HepG2 (cell line): ENCODE measurements around the gene SLTM. TPM values are rescaled to one million over a fixed set of nuclear protein-coding genes. Genes with fewer than 3 reads are reported as not detected.
A peak's percentile ranks its signal among the peaks of the same experiment; 100 is the strongest.

Experiments used
- ASH2L ChIP-seq: fragments of 300-600, 200-600 bp; sonication (generic); IDR thresholded peaks from 2 replicates; pipeline ENCODE4 v1.7.0; 2017; ENCODE audit warnings: low read depth, mild to moderate bottlenecking, moderate library complexity, mixed read lengths, low read length; ENCODE audit not compliant: insufficient read length
- HNF1B ChIP-seq: sonication (generic); formaldehyde crosslinking; IDR thresholded peaks from 2 replicates; pipeline ENCODE4 v1.5.1; 2020; ENCODE audit warnings: mild to moderate bottlenecking, moderate library complexity, missing genetic modification reagents
- HOXD1 ChIP-seq: sonication (generic); formaldehyde crosslinking; IDR thresholded peaks from 2 replicates; pipeline ENCODE4 v1.5.0; 2020; ENCODE audit warnings: missing genetic modification reagents
- ONECUT2 ChIP-seq: sonication (generic); formaldehyde crosslinking; IDR thresholded peaks from 2 replicates; pipeline ENCODE4 v1.4.0; 2020; ENCODE audit warnings: missing genetic modification reagents
- POLR2A ChIP-seq, 2 experiments: IDR thresholded peaks; 2 replicates each; pipeline ENCODE4 v1.6.1; 2011; ENCODE audit warnings: low read depth in 2 of 2, low read length in 2 of 2, mild to moderate bottlenecking in 1 of 2, moderate library complexity in 1 of 2; ENCODE audit not compliant: insufficient read depth in 1 of 2
- RFX1 ChIP-seq: fragments of 450-650 bp; IDR thresholded peaks from 2 replicates; pipeline ENCODE4 v1.6.1; 2017
- ZEB1 ChIP-seq: IDR thresholded peaks from 2 replicates; pipeline ENCODE4 v1.6.1; 2012; ENCODE audit warnings: mild to moderate bottlenecking, low read depth, inconsistent platforms; ENCODE audit not compliant: insufficient replicate concordance
- ZFY ChIP-seq: sonication (generic); formaldehyde crosslinking; IDR thresholded peaks from 2 replicates; pipeline ENCODE4 v1.4.0; 2020; ENCODE audit warnings: missing genetic modification reagents
- ZNF101 ChIP-seq: sonication (generic); formaldehyde crosslinking; IDR thresholded peaks from 2 replicates; pipeline ENCODE4 v1.4.0; 2020; ENCODE audit warnings: mild to moderate bottlenecking, low read depth, missing genetic modification reagents, borderline replicate concordance
- ZNF34 ChIP-seq: sonication (generic); formaldehyde crosslinking; IDR thresholded peaks from 2 replicates; pipeline ENCODE4 v1.4.0; 2020; ENCODE audit warnings: mild to moderate bottlenecking, missing genetic modification reagents, borderline replicate concordance
- ZNF614 ChIP-seq: IDR thresholded peaks from 2 replicates; pipeline ENCODE4 v1.6.1; 2018; ENCODE audit warnings: missing biosample characterization, missing genetic modification reagents, inconsistent platforms, borderline replicate concordance
- ZNF670 ChIP-seq: sonication (generic); formaldehyde crosslinking; IDR thresholded peaks from 2 replicates; pipeline ENCODE4 v1.8.0; 2022; ENCODE audit warnings: mild to moderate bottlenecking, missing genetic modification reagents, borderline replicate concordance
- ZNF709 ChIP-seq: sonication (generic); formaldehyde crosslinking; IDR thresholded peaks from 2 replicates; pipeline ENCODE4 v1.5.0; 2020; ENCODE audit warnings: mild to moderate bottlenecking, missing genetic modification reagents
- polyA plus RNA-seq, 8 experiments: library from polyadenylated mRNA; depleted of rRNA in 3 of 8; stranded (reverse) in 7 of 8; unstranded in 1 of 8; fragments of >200 nt; fragmentation: Illumina TruSeq in 4 of 8; extraction: Trizol in 4 of 8; gene quantifications; 2 replicates each; pipeline versions ENCODE4 v1.2.1 to v1.2.3, GENCODE V29; 2011 to 2016; ENCODE audit warnings: low read depth in 4 of 8, missing spikeins in 1 of 8, mixed read lengths in 1 of 8; ENCODE audit not compliant: insufficient read depth in 1 of 8
- total RNA-seq, 5 experiments: library from RNA; depleted of rRNA; stranded (reverse); fragments of >200 nt; fragmentation: Illumina TruSeq; extraction: Trizol; gene quantifications; 2 replicates each; pipeline ENCODE4 v1.2.3, GENCODE V29; 2016; ENCODE audit warnings: low read depth in 1 of 5
- TF ChIP-seq, protein P1 (sequence below): sonication (generic); formaldehyde crosslinking; IDR thresholded peaks from 2 replicates; pipeline ENCODE4 v1.8.1; 2023; ENCODE audit warnings: mild to moderate bottlenecking, missing genetic modification reagents
- TF ChIP-seq, protein P2 (sequence below): sonication (generic); formaldehyde crosslinking; IDR thresholded peaks from 2 replicates; pipeline ENCODE4 v1.5.1; 2020; ENCODE audit warnings: missing genetic modification reagents, mild to moderate bottlenecking, borderline replicate concordance
- TF ChIP-seq, protein P3 (sequence below): sonication (generic); formaldehyde crosslinking; IDR thresholded peaks from 2 replicates; pipeline ENCODE4 v1.5.0; 2020; ENCODE audit warnings: mild to moderate bottlenecking, missing genetic modification reagents, borderline replicate concordance
- TF ChIP-seq, protein P4 (sequence below): sonication (generic); formaldehyde crosslinking; IDR thresholded peaks from 2 replicates; pipeline ENCODE4 v1.4.0; 2020; ENCODE audit warnings: mild to moderate bottlenecking, missing genetic modification reagents

SLTM gene
- total and polyA plus RNA-seq, 2 of the 13 experiments (the other 11 are each of a cell fraction or from before 2014, with no cell fraction given): 22.0 to 64.2 TPM

GRCh38 chr15:58864602-58865424, 68.7 kb downstream of the SLTM start (continued):
- TF ChIP-seq, protein P1, sequence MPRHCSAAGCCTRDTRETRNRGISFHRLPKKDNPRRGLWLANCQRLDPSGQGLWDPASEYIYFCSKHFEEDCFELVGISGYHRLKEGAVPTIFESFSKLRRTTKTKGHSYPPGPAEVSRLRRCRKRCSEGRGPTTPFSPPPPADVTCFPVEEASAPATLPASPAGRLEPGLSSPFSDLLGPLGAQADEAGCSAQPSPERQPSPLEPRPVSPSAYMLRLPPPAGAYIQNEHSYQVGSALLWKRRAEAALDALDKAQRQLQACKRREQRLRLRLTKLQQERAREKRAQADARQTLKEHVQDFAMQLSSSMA (CRISPR knock-in tag): no peak
- TF ChIP-seq ZNF709 (CRISPR knock-in tag): peak; percentile 67
- TF ChIP-seq, protein P2, sequence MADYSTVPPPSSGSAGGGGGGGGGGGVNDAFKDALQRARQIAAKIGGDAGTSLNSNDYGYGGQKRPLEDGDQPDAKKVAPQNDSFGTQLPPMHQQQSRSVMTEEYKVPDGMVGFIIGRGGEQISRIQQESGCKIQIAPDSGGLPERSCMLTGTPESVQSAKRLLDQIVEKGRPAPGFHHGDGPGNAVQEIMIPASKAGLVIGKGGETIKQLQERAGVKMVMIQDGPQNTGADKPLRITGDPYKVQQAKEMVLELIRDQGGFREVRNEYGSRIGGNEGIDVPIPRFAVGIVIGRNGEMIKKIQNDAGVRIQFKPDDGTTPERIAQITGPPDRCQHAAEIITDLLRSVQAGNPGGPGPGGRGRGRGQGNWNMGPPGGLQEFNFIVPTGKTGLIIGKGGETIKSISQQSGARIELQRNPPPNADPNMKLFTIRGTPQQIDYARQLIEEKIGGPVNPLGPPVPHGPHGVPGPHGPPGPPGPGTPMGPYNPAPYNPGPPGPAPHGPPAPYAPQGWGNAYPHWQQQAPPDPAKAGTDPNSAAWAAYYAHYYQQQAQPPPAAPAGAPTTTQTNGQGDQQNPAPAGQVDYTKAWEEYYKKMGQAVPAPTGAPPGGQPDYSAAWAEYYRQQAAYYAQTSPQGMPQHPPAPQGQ (CRISPR knock-in tag): no peak
- TF ChIP-seq ZEB1: peak; percentile 61
- TF ChIP-seq ZNF34 (CRISPR knock-in tag): peak; percentile 68; the same call in 1 of the 2 replicates
- peak; percentile 77 for TF ChIP-seq ASH2L
- no peak for TF ChIP-seq ZNF670 (CRISPR knock-in tag)
- TF ChIP-seq ONECUT2 (CRISPR knock-in tag): no peak
- peak; percentile 92 for TF ChIP-seq ZFY
- TF ChIP-seq RFX1: no peak
- peak; percentile 38; the same call in 1 of the 2 replicates for TF ChIP-seq ZNF614 (CRISPR knock-in tag)
- TF ChIP-seq POLR2A (IDR thresholded peaks at IDR 0.05; ENCODE audit: insufficient read depth in 1 of 2, low read depth in 2 of 2, low read length in 2 of 2): peak; percentile 81 to 94
- TF ChIP-seq ZNF101 (CRISPR knock-in tag): no peak
- TF ChIP-seq, protein P3, sequence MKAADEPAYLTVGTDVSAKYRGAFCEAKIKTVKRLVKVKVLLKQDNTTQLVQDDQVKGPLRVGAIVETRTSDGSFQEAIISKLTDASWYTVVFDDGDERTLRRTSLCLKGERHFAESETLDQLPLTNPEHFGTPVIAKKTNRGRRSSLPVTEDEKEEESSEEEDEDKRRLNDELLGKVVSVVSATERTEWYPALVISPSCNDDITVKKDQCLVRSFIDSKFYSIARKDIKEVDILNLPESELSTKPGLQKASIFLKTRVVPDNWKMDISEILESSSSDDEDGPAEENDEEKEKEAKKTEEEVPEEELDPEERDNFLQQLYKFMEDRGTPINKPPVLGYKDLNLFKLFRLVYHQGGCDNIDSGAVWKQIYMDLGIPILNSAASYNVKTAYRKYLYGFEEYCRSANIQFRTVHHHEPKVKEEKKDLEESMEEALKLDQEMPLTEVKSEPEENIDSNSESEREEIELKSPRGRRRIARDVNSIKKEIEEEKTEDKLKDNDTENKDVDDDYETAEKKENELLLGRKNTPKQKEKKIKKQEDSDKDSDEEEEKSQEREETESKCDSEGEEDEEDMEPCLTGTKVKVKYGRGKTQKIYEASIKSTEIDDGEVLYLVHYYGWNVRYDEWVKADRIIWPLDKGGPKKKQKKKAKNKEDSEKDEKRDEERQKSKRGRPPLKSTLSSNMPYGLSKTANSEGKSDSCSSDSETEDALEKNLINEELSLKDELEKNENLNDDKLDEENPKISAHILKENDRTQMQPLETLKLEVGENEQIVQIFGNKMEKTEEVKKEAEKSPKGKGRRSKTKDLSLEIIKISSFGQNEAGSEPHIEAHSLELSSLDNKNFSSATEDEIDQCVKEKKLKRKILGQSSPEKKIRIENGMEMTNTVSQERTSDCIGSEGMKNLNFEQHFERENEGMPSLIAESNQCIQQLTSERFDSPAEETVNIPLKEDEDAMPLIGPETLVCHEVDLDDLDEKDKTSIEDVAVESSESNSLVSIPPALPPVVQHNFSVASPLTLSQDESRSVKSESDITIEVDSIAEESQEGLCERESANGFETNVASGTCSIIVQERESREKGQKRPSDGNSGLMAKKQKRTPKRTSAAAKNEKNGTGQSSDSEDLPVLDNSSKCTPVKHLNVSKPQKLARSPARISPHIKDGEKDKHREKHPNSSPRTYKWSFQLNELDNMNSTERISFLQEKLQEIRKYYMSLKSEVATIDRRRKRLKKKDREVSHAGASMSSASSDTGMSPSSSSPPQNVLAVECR (CRISPR knock-in tag): peak; percentile 83
- TF ChIP-seq HOXD1 (CRISPR knock-in tag): no peak
- TF ChIP-seq, protein P4, sequence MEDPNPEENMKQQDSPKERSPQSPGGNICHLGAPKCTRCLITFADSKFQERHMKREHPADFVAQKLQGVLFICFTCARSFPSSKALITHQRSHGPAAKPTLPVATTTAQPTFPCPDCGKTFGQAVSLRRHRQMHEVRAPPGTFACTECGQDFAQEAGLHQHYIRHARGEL (CRISPR knock-in tag): no peak
- 0 out of 2 replicates have a peak, but pooled peaks have one; percentile 16 for TF ChIP-seq HNF1B (CRISPR knock-in tag)
